BJ (cell line): ENCODE results near the gene NF1. TPM values are rescaled to one million over a fixed set of nuclear protein-coding genes. Genes with fewer than 3 reads are reported as not detected.

Experiments used
- CTCF ChIA-PET: fragments of 350-600 bp; formaldehyde crosslinking; extraction: SDS; loops from one replicate; lab custom pipeline; 2021; ENCODE audit warnings: antibody characterized with exemption, inconsistent platforms; lab: Yijun Ruan, JAX
- POLR2A ChIA-PET: fragments of 300-600 bp; sonication (Branson Sonifier 250); formaldehyde crosslinking; extraction: SDS; loops from one replicate; lab custom pipeline; 2021; ENCODE audit warnings: antibody characterized with exemption; lab: Charles Lee
- DNase-seq: peaks from one replicate; pipeline ENCODE4 v3.0.0-alpha.2; 2011; ENCODE audit warnings: low read depth
- H3K27me3 ChIP-seq: 2 replicates; pipeline ENCODE4 v1.6.0; 2011; ENCODE audit warnings: low read length; ENCODE audit not compliant: control insufficient read depth, insufficient read depth
- H3K36me3 ChIP-seq: 2 replicates; pipeline ENCODE4 v1.5.1; 2011; ENCODE audit warnings: low read length; ENCODE audit not compliant: control insufficient read depth, insufficient read depth
- H3K4me3 ChIP-seq: 2 replicates; pipeline ENCODE4 v1.5.1; 2011; ENCODE audit warnings: low read depth, mild to moderate bottlenecking, control low read depth, low read length
- polyA plus RNA-seq: library from polyadenylated mRNA; depleted of rRNA; stranded (reverse); fragments of >200 nt; gene quantifications from 2 replicates; pipeline ENCODE4 v1.2.3, GENCODE V29; 2011
- TF ChIP-seq, protein P1 (sequence below): IDR thresholded peaks from 2 replicates; pipeline ENCODE4 v1.5.1; 2011; ENCODE audit warnings: low read depth, mild to moderate bottlenecking, control low read depth, inconsistent platforms, low read length, moderate library complexity; ENCODE audit not compliant: insufficient read depth

The NF1 gene
- polyA plus RNA-seq, 1 experiment, result 29.3 TPM

GRCh38 chr17:31051506-31051905 lies 43.3 kb upstream of the NF1 start:
- ChIA-PET CTCF (interaction anchor here (0.6 to 1.6 kb wide), 4 partner anchors 11 to 165 kb away, joined by 3 to 10 read pairs (median 4); no protein-coding TSS in a partner anchor), POLR2A (no interaction called here)
- no peak overlapping the region for H3K4me3 ChIP-seq
- TF ChIP-seq, protein P1, sequence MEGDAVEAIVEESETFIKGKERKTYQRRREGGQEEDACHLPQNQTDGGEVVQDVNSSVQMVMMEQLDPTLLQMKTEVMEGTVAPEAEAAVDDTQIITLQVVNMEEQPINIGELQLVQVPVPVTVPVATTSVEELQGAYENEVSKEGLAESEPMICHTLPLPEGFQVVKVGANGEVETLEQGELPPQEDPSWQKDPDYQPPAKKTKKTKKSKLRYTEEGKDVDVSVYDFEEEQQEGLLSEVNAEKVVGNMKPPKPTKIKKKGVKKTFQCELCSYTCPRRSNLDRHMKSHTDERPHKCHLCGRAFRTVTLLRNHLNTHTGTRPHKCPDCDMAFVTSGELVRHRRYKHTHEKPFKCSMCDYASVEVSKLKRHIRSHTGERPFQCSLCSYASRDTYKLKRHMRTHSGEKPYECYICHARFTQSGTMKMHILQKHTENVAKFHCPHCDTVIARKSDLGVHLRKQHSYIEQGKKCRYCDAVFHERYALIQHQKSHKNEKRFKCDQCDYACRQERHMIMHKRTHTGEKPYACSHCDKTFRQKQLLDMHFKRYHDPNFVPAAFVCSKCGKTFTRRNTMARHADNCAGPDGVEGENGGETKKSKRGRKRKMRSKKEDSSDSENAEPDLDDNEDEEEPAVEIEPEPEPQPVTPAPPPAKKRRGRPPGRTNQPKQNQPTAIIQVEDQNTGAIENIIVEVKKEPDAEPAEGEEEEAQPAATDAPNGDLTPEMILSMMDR, result no peak
- no peak for DNase-seq
- no peaks in the 10 kb centered on the region for H3K36me3 ChIP-seq
- no peaks in the 10 kb centered on the region for H3K27me3 ChIP-seq

DNA sequence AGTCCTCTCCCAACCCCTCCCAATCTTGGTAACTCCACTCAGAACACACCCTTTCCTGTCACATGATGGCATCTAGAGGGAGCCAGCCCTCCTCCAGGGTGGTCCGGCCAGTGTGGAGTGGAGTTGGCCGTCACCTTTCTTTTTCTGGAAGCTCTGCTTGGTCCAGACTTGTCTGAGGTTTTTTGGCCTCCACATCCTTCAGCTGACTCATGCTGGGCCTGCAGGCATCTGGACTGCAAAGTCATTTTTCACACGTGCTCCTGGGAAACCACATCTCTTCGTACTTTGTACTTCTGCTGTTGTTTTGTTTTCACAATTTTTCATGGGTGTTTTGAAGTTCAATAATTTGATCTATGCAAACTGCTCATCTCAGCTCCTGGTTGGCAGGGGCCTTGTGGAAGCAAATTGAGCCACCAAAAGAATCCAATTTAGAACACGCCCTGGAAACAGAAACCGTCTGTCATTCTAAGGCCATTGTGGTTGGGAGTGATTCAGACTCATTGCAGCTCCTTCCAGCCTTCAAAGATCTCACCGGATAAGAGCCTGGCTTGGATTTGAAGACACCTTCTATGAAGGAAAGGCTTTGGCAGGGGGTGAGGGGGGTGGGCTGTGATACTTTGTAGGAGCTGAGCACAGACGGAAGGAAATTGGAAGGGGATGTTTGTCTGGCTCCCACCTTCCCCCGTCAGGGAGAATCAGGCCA lies 42.4 kb upstream of the NF1 start:
- Histone ChIP-seq H3K27me3 (no peaks in the 10 kb centered on the region), H3K4me3 (no peak overlapping the region), H3K36me3 (no peaks in the 10 kb centered on the region)
- CTCF ChIA-PET, result interaction anchor here (0.6 to 1.8 kb wide), 5 partner anchors 10 to 165 kb away, joined by 3 to 10 read pairs (median 4); no protein-coding TSS in a partner anchor
- POLR2A ChIA-PET, result no interaction called here
- TF ChIP-seq, protein P1, result 0 out of 2 replicates have a peak, but pooled peaks have one; percentile 12
- DNase-seq, result peak; percentile 98

DNA sequence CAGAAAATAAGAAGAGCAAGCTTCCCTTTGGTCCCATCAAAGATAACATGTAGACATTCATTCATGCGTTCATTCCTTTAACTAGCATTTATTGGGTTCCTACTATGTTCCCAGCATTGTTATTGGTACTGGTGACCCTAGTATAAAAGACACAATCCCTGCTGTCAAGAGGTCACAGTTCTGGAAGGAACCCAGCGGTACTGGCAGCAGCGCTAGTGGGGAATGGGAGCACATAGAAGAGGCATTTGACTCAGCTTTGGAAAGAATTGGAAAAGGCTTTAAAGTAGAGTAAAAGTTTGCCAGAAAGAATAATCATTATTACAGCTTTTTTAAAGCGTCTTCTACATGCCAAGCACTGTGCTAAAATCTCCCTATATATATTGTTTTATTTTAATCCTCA lies 41.7 kb upstream of the NF1 start:
- ChIA-PET POLR2A (no interaction called here), CTCF (interaction anchor here (1.2 to 1.8 kb wide), 2 partner anchors 10 to 163 kb away, joined by 4 read pairs; no protein-coding TSS in a partner anchor)
- H3K27me3 ChIP-seq, result no peaks in the 10 kb centered on the region
- no peak overlapping the region for H3K4me3 ChIP-seq
- no peak for DNase-seq
- TF ChIP-seq, protein P1, result no peak
- H3K36me3 ChIP-seq, result no peaks in the 10 kb centered on the region

GRCh38 chr17:31054761-31055160 lies 40.0 kb upstream of the NF1 start:
- no peak for DNase-seq
- no peak overlapping the region for H3K4me3 ChIP-seq
- TF ChIP-seq, protein P1, result no peak
- CTCF ChIA-PET, result interaction anchor here (2.1 kb wide), 1 partner anchor 10 kb away, joined by 7 read pairs; no protein-coding TSS in a partner anchor
- no peaks in the 10 kb centered on the region for H3K36me3 ChIP-seq
- POLR2A ChIA-PET, result no interaction called here
- no peaks in the 10 kb centered on the region for H3K27me3 ChIP-seq

GRCh38 chr17:31058976-31059375 lies 35.8 kb upstream of the NF1 start:
- TF ChIP-seq, protein P1, result no peak
- CTCF ChIA-PET, result no interaction called here
- POLR2A ChIA-PET, result no interaction called here

More at GRCh38 chr17:31058976-31059375, 35.8 kb upstream of the NF1 start:
- Histone ChIP-seq H3K27me3 (no peaks in the 10 kb centered on the region), H3K4me3 (no peak overlapping the region), H3K36me3 (no peaks in the 10 kb centered on the region)
- no peak for DNase-seq
